ENCODE measurements around the gene ZNRF1.

DNA sequence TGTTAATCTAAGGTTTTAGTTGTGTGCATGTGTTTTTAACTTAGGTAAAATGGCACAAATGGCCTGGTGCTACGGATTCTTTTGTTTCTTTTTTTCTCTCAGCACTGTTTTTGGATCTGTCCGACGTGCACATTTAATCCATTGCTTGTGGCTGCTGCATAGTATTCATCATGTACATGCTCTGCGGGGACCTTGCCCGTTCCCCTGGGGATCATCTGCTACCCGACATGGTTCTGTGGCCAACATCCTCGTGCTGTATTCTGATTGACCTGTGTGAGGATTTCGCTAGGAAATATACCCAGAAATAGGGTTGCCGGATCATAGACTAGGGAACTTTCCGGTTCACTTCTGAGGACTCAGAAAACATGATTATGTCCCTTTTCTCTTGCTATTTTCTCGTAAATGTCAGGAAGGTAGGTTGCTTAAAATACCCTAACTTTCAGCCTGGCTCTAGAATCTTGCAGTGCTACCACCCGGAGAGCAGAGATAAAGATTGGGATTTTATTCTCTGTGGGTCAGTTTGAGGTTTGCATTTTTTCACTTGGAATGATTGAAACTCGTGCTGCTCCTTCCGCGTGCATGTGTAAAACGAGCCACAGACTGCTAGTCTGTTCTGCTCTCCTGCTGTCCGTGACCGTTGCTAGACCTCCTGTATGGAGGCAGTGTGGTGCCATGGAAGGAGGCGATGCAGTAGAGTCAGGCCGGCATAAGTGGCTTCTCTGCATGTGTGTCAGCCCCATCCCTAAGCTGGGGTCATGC lies 74.9 kb downstream of the ZNRF1 start:
- TF ChIP-seq TP53 (CRISPR knock-in tag; IDR thresholded peaks at IDR 0.05) (no peak), HDAC2 (IDR thresholded peaks at IDR 0.05) (no peak)
- TF ChIP-seq, protein P1, sequence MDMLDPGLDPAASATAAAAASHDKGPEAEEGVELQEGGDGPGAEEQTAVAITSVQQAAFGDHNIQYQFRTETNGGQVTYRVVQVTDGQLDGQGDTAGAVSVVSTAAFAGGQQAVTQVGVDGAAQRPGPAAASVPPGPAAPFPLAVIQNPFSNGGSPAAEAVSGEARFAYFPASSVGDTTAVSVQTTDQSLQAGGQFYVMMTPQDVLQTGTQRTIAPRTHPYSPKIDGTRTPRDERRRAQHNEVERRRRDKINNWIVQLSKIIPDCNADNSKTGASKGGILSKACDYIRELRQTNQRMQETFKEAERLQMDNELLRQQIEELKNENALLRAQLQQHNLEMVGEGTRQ (IDR thresholded peaks at IDR 0.05) = no peak

All from A549 (cell line).